Activated CD4-positive, CD25-positive, alpha-beta regulatory T cell treated with anti-CD3 and anti-CD28 coated beads, Interleukin-2, amount 50 U/mL, for 72 hours (primary cell): ENCODE measurements around the gene B3GNT3.
"Not testable (repeated sequence)": the region's sequence is repeated elsewhere in the genome, so short reads cannot be mapped to it uniquely, and the experiment has no call there.

Experiments
- DNase-seq: peaks from one replicate; pipeline ENCODE4 v3.0.0; 2021

B3GNT3 gene

DNA sequence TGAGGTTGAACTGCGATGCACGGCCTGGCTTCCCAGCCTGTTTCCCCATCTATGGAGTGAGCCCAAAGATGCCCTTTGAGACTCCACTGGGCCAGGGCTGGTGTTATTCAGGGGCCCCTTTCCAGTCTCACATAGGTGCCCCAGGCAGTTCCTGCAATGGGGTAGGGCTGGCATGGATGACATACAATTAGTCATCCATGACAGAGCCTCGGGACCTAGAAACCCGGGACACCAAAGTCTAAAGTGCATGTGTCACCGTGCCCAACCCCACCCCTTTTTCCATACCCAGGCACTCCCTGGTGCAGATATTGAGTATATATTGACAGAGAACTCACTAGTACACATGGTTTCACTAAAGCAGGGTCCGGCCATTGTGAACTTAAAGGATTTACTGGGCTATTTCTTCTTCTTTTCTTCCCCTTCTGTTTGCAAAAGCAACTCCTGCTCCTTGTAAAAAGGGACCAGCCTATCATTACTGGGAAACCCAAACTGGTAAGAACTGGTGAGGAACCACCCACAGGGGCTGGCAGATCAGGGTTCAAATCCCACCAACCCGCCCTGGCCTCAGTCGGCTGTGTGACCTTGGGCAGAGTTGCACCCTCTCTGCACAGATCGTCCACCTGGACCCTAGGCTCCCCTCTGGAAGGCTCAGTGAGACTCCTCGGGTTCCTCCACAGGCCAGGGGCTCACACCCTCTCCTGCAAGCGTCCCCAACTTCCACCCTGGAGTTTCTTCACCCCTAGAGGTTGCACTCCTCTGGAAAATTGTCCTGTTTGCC lies 2.7 kb downstream of the B3GNT3 start:
- no peak for DNase-seq

DNA sequence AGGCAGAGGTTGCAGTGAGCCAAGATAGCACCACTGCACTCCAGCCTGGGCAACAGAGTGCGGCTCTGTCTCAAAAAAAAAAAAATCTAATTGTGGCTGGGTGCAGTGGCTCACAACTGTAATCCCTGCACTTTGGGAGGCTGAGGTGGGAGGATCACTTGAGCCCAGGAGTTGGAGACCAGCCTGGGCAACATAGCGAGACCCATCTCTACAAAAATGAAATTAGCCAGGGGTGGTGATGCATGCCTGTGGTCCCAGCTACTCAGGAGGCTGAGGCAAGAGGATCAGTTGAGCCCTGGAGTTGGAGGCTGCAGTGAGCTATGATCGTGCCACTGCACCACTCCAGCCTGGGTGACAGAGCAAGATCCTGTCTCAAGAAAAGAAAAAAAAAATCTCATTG lies 3.7 kb downstream of the B3GNT3 start:
- not testable (repeated sequence) for DNase-seq

DNA sequence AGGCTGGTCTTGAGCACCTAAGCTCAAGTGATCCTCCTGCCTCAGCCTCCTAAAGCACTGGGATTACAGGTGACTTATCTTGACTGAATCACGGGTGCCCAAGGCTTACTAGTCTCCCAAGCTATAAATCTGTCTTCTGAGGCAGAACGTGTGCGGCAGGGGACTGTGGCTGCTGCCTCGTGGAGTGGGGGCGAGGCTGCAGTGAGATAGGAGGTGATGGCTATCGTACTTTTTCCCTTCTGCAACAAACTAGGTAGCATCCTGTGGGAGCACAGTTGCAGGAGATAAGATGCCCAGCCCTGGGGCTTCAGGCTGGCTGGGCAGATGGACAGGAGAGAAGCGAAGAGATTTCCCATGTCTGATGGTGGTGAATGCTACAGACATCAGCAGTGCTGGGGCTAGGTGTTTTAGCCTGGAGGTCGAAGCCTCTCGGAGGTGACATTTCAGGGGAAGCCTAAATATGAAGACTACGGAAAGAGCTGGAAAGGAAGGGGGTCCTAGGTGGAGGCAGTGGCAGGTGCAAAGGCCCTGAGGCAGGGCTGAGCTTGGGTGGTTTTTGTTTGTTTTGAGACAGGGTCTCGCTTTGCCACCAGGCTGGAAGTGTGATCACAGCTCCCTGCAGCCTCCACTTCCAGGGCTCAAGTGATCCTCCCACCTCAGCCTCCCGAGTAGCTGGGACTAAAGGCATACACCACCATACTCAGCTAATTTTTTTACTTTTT lies 7.4 kb downstream of the B3GNT3 start:
- no peak for DNase-seq

DNA sequence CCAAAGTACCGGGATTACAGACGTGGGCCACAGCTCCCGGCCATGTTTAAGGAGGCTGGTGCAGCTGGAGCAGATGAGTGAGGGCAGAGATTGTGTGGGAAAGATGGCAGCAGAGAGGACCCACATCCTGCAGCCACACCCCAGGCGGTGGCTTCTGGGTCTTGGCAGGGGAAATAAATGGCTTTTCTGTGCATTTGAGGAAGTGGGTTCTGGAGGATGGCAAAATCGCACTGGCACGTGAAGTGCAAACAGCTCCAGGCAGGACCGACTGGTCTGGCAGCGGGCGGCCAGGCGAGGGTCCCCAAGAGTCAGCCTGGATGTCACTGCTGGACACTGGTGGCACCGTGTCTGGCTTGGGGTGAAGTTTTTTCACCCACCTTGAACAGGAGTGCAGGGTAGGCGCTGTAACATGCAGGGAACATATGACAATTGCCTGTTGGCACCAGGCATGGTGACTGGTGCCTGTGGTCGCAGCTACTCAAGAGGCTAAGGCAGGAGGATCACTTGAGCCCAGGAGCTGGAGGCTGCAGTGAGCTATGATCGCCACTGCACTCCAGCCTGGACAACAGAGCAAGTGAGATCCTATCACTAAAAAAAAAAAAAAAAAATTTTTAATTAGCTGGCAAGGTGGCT lies 8.4 kb downstream of the B3GNT3 start:
- no peak for DNase-seq

DNA sequence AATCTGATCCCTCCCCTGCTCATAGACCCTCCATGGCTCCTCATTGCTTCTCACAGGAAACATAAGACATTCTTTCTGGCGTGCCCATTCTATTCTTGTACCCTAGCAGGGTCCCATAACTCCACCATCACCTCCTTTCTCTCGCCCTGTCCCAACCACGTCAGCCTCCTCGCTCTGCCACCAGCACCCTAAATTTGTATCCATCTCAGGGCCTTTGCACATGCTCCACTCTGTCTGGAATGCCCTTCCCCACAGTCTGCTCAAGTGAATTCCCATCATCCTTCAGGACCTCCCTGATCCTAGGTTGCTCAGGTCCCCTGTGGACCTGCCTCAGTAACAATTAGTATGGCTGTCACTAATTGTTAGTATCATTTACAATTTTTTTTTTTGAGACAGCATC lies 10.5 kb downstream of the B3GNT3 start:
- no peak for DNase-seq

DNA sequence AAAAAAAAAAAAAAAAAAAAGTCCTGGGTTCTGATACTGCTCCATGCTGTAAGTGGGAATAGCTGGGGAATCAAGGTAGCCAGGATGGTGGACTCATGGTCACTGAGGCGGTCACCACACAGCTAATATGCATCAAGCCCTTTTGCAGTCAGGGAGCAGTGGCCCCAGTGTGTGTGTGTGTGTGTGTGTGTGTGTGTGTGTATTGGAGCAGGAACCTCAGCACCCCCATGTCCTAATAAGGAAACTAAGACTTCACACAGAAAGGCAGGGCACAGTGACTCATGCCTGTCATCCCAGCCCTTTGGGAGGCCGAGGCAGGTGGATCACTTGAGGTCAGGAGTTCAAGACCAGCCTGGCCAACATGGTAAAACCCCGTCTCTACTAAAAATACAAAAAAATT lies 12.0 kb downstream of the B3GNT3 start:
- DNase-seq = no peak

DNA sequence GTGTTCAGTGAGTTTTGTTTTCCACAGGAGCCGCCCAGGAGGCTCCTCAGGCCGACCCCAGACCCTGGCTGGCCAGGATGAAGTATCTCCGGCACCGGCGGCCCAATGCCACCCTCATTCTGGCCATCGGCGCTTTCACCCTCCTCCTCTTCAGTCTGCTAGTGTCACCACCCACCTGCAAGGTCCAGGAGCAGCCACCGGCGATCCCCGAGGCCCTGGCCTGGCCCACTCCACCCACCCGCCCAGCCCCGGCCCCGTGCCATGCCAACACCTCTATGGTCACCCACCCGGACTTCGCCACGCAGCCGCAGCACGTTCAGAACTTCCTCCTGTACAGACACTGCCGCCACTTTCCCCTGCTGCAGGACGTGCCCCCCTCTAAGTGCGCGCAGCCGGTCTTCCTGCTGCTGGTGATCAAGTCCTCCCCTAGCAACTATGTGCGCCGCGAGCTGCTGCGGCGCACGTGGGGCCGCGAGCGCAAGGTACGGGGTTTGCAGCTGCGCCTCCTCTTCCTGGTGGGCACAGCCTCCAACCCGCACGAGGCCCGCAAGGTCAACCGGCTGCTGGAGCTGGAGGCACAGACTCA lies 12.9 kb downstream of the B3GNT3 start:
- DNase-seq = no peak

DNA sequence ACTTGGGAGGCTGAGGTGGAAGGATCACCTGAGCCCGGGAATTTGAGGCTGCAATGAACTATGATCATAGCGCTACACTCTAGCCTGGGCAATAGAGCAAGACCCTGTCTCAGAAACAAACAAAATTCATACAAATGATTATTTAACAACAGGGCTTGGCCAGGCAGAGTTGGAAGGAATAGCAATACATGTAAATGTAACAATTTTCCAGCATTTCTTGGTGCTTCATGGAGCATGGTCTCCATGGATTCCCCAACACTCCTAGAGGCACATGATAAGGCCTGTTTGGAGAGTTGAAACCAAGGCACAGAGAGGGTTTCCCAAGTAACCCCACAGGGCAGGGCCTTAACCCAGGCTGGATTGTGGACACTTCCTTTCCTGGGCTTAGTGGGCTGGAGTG lies 16.2 kb downstream of the B3GNT3 start:
- no peak for DNase-seq

DNA sequence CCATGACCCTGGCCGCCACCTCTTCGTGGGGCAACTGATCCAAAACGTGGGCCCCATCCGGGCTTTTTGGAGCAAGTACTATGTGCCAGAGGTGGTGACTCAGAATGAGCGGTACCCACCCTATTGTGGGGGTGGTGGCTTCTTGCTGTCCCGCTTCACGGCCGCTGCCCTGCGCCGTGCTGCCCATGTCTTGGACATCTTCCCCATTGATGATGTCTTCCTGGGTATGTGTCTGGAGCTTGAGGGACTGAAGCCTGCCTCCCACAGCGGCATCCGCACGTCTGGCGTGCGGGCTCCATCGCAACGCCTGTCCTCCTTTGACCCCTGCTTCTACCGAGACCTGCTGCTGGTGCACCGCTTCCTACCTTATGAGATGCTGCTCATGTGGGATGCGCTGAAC lies 16.7 kb downstream of the B3GNT3 start:
- no peak for DNase-seq

DNA sequence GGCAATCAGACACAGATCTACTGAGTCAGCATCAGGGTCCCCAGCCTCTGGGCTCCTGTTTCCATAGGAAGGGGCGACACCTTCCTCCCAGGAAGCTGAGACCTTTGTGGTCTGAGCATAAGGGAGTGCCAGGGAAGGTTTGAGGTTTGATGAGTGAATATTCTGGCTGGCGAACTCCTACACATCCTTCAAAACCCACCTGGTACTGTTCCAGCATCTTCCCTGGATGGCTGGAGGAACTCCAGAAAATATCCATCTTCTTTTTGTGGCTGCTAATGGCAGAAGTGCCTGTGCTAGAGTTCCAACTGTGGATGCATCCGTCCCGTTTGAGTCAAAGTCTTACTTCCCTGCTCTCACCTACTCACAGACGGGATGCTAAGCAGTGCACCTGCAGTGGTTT lies 17.2 kb downstream of the B3GNT3 start:
- DNase-seq = no peak

DNA sequence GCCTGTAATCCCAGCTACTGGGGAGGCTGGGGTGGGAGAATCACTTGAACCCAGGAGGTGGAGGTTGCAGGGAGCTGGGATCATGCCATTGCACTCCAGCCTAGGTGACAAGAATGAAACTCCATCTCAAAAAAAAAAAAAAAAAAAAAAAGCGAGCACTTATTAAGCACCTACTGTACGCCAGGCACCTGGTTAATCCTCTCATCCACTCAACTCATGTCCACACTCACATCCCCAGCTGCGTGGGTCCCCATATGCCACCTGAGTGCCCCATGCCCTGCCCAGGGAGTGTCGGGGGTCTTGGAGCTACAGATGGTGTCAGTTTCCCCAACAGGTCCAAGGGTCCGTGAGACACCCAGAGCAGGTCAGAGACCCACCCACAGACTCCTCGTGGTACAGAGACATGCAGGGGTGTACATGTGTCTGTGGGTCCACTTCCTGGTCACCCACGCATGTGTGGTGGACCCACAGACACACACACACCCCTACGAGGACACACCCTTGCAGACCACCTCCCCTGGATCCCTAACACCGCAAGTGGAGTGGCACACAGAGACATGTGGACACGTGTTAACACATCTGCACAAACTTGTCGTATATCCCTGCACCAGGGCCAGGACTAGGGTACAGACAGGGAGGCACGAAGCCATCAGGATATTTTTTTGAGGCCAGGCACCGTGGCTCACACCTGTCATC lies 22.9 kb downstream of the B3GNT3 start:
- no peak for DNase-seq

DNA sequence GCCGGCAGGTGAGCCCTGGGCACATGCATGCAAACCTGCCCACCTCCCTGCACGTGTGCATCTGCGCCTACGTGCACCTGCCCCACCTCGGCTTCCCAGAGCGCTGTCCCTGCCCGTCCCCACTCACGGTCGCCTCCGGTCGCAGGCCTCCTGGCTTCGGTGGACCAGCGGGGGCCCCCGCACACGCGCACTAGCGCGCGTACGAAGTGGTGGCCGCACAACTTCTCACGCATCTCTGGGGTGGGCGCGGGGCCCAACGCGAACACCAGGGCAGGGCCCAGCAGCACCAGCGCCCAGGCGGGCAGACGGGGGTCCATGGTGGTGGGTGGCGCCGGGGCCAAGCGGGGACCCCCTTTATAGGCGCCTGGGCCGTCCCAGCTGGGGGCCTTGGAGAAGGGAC lies 26.3 kb downstream of the B3GNT3 start, which contains the start of gene INSL3:
INSL3 (minus strand) TSS at position 330 of the 400 bp plus-strand sequence; CDS start at position 317, 13 bp downstream.
- no peak for DNase-seq

DNA sequence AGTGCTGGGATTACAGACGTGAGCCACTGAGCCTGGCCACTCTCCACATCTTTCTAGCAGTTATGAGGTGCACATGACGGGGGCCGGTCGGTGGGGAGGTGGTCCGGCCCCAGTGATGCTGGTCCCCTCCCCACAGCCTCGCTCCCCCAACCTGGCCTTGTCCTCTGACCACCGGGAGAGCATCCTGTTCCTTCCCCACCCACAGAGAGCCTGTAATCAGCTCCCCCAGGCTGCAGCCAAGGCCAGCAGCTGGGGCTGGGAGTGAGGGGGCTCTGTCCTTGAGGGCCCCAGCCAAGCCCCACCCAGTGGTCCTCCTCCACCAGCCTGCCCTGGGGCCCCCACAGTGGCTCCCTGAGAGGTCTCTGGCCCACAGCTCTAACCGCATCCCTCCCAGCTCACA lies 29.4 kb downstream of the B3GNT3 start:
- no peak for DNase-seq

DNA sequence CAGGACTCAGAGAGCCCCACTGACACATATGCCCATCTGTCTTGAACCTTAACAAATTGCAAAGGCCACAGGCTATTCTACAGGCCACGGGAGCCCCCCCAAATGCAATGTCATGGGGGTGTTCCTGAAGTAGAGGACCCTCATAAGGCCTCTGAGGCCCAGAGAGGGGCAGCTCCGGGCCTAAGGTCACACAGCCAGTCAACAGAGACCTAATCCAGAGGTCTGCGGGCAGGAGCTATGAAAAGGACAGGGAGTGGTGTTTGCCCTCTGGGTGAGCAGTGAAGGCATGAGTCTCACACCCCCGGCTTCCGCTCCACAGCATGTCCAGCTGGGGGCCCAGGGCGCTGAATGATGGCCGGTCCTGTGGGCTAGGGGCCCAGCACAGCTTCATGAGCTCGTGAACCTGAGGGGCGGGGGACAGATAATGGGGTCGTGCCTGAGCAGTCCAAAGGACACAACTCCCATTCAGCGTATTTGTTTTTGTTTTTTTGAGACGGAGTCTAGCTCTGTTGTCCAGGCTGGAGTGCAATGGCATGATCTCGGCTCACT lies 31.6 kb downstream of the B3GNT3 start:
- DNase-seq = no peak

DNA sequence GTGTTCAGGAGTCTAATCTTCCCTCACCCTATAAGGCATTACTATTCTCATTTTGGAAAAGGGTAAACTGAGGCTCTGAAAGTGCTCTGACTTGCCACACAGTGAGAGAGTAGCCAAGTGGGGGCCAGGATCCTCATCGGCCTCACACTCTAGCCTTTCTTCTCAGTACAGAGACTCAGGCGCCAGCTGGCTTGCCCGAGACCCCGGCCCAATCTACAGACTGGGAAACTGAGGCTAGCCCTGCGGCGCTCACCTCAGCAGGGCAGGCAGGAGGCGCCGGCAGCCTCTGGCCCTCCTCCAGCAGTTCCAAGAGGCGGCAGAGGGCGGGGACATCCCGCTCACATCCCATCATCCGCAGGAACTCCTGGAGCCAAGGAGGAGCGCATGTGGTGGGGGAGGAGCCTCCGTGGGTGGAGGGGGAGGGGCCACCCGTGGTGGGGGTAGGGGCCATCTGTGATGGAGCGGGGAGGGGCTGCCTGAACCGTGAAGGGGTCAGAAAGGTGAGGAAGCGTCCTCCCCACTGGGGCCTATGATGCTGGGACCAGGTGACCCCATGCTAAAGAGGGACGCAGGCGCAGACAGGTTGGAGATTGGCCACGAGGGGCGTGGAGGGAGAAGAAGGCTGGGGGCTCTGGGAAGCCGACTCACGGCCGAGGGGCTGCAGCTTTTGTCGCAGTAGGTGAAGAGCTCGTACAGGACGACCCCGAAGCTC lies 35.1 kb downstream of the B3GNT3 start:
- no peak for DNase-seq

DNA sequence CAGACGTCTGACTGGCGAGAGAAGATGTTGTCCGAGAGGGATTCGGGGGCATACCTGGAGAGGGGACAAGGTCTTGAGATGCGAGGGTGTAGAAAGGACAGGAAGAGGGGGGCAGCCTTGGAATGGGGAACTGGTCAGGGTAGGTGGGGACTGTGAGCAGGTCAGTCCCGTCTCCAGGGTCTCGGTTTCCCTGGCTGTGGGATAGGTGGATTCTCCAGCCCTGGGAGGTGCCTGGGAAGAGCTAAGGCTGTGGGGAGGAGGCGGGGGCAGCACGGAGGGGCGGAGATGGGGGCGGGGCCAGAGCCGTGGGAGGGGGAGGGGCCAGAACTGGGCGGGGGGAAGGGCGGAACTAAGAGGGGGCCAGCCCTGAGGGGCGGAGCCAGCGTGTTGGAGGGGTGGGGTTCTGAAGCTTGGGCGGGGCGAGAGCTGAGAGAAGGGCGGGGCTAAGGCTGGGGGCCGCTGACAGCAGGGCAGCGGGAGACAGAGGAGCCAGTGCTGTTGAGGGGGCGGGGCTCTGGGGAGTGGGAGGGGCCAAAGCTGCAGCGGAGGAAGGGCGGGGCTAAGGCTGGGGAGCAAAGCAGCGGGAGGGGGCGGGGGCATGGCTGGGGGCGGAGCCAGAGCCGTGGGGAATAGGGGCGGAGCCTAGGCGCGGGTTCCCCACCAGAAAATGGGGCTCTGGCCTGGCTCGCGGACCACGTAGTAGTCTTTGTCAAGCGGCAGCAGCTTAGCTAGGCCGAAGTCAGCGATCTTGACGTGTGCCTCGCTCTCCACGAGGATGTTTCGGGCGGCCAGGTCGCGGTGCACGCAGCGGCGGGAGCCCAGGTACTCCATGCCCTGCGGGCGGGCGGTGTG lies 35.9 kb downstream of the B3GNT3 start:
- peak; percentile 59 for DNase-seq

DNA sequence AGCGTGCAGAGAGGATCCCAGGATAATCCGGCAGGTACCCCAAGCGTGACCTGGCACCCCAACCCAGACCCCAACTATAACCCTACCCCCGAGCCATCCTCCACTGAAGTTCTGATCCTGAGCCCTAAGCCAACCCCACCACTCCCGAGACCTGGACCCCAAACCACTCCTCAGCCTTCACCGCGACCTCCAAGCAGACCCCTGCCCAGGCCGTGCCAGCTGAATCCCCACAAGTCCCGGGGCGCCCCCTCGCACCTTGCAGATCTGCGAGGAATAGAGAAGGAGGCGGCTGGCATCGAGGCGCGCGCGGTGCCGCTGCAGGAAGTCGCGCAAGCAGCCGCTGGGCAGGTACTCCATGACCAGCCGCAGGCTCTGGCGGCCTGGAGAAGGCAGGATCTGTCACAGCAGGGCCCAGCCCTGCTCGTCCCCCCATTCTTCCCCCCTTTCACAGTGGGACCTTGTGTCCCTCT lies 36.5 kb downstream of the B3GNT3 start:
- DNase-seq = no peak

DNA sequence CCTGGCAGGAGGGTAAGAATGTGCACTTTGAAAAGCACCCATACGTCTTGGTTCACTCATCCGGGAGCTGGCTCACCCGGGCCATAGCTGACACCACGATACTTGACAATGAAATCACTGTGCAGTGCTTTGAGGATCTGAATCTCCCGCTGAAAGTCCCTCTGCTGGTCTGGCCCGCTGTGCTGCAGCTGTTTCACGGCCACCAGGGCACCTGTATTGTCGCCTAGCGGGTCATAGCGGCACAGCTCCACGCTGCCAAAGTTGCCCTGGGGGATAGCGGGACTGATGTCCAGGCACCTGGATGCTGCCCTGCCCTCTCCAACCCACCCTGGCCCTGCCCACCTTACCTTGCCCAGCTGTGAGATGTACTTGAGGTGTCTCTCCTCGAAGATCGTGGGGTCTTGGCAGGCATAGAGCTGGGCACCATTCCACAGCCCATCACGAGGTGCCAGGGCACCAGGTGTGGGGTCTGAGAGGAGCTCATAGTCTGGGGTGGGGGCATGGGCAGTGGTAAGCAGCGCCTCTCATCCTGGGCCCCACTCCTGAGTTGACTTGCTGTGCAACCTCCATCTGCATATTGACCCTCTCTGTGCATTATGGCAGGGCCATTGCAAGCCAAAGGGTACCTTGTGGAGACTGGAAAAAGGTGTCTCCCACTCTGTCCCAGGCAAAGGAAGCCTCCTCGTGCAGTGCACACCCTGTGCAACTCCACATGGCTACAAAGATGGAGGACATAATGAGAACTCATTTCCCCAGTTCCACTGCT lies 37.7 kb downstream of the B3GNT3 start:
- DNase-seq = no peak

DNA sequence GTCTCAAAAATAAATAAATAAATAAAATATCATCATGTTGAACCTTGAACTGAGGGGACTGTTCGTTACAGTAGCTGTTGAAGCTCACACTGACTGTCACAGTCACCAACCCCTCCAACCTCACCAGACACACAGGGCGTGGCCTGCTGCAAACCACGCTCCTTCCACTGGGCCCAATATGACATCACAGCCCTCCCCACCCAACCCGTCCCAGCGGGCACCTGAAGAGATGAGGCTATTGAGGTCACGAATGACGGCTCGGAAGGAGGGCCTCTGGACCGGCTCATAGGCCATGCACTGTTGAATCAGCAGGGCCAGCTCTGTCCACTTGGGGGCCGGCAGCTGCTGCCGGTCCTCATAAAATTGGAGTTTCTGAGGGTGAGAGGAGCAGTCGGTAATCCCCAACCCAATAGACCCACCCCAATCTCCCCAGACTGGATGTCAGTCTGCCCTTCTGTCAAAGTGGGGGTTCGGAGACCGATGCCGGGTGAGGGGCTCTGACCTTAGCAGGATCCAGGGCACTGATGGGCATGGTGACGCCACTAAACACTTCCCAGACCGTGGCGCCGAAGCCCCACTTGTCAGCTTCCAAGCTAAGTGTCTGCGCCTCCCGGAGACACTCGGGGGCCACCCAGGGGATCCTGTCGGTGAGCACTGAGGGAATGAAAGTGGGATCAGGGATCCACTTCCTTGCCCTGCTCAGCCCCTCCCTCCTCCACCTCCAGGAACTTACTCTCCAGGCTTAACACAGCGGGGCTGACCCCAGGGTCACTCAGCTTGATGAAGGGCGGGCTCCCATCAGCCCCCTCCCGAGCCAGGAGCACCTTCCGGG lies 39.6 kb downstream of the B3GNT3 start:
- no peak for DNase-seq
